Measurements from ENCODE around the gene SHCBP1.
"Not testable (repeated sequence)": the region's sequence is repeated elsewhere in the genome, so short reads cannot be mapped to it uniquely, and the experiment has no call there.

SHCBP1 gene

DNA sequence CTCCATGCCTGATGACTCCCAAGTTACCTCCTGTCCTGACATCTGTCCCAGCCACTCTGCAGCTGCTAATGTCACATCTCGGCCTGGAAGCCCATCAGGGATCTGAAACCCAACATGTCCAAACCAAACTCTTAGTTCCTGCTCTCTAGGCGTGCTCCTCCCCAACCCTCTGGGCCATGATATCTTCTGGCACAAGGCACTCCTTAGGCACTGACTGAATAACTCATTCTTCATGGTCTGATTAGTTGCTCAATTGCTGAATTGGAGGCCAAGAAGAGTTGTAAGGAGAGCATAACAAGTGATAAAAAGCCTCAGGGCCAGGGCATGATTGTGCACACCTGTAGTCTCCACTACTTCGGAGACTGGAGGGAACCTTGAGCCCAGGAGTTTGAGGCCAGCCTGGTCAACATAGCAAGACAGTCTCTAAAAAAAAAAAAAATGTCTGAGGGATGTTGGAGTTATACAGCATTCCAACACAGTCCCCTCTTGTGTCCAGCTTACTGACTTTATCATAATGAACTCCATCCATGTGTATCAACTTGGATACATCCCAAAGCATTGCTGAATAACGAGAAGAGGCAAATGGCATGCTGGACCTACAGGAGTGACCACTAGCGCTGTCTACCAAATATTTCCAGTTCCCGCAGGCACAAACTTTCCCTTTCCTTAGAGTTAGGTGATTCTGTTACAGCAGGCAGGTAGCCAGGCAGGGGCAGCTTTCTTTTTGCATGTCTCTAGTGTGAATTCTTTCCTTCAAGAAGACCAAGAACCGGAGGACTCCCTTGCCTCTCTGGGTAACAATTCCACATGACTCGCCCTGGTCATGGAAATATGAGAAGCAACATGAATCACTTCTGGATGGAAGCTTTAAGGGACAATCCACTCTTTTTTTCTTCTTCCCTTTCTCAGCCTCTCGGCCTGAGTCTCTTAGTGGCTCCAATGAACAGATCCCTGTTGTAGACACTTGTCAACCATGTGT is 18.1 kb upstream of the SHCBP1 start:
- DNase-seq (ENCODE audit: insufficient read length, low spot score) (no peak), FAIRE-seq (no peak)
- TF ChIP-seq TAF1 (IDR thresholded peaks at IDR 0.05; ENCODE audit: low read depth, low read length) (no peak), POLR2A (IDR thresholded peaks at IDR 0.05; ENCODE audit: low read depth, low read length) (no peak), POU2F2 (IDR thresholded peaks at IDR 0.05; ENCODE audit: low read depth, low read length) (no peak), PAX5 (IDR thresholded peaks at IDR 0.05; ENCODE audit: insufficient read depth, low read length, severe bottlenecking) (no peak), SPI1 (IDR thresholded peaks at IDR 0.05; ENCODE audit: low read depth, low read length) (no peak), POLR2AphosphoS5 (IDR thresholded peaks at IDR 0.05; ENCODE audit: low read depth, low read length) (no peak)

DNA sequence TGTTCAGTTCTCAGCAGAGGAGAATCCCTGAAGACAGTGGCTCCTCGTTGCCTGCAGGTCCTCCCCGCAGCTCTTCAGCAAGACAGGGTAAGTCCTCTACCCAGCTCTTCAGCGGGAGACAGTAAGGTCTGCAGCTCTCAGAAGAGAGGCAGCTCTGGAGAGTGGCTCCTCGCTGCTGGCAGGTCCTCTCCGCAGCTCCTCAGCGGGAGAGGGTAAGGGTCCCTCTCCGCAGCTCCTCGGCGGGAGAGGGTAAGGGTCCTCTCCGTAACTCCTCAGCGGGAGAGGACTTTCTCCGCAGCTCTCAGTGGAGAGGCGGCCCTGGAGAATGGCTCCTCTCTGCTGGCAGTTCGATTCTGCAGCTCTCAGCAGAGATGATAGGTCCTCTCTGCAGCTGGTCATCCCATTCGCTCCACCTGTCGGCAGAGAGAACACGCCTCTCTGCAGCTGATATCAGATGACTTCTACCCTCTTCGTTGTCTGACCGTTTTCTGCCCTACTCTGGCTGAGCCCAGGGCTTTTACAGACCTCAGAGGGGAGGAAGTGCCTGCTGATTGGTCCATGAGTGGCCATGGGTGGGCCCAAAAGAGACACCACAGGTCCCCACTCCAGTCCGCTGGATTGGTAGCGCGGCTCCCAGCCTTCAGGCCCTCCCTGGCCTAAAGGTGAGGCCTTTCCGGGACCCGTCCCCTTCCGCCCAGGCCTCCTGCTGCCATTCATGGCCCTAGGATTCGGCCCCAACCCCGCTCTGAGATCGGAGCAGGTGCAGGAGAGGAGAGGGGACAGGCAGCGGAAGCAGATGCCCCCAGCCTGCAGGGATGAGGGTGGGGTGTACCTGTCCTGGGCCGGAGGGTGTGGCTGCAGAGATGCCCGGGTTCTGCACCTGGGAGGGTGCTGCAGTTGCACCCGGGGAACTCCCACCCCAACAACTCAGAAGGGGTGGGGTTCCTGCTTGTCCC is 11.9 kb upstream of the SHCBP1 start:
- DNase-seq (ENCODE audit: insufficient read length, low spot score) (no peak), FAIRE-seq (no peak)
- TF ChIP-seq TAF1 (IDR thresholded peaks at IDR 0.05; ENCODE audit: low read depth, low read length) = no peak
- TF ChIP-seq PAX5 (IDR thresholded peaks at IDR 0.05; ENCODE audit: insufficient read depth, low read length, severe bottlenecking) = no peak
- TF ChIP-seq POLR2AphosphoS5 (IDR thresholded peaks at IDR 0.05; ENCODE audit: low read depth, low read length) = no peak
- TF ChIP-seq POLR2A (IDR thresholded peaks at IDR 0.05; ENCODE audit: low read depth, low read length) = no peak
- no peak for TF ChIP-seq SPI1 (IDR thresholded peaks at IDR 0.05; ENCODE audit: low read depth, low read length)
- TF ChIP-seq POU2F2 (IDR thresholded peaks at IDR 0.05; ENCODE audit: low read depth, low read length) = no peak

GRCh38 chr16:46629331-46630219 is 8.4 kb upstream of the SHCBP1 start:
- FAIRE-seq = no peak

GRCh38 chr16:46627746-46628145 is 6.6 kb upstream of the SHCBP1 start:
- DNase-seq (ENCODE audit: insufficient read length, low spot score) (no peak), FAIRE-seq (no peak)
- TF ChIP-seq POLR2AphosphoS5 (IDR thresholded peaks at IDR 0.05; ENCODE audit: low read depth, low read length) (no peak), PAX5 (IDR thresholded peaks at IDR 0.05; ENCODE audit: insufficient read depth, low read length, severe bottlenecking) (no peak), SPI1 (IDR thresholded peaks at IDR 0.05; ENCODE audit: low read depth, low read length) (no peak), POU2F2 (IDR thresholded peaks at IDR 0.05; ENCODE audit: low read depth, low read length) (no peak), POLR2A (IDR thresholded peaks at IDR 0.05; ENCODE audit: low read depth, low read length) (no peak), TAF1 (IDR thresholded peaks at IDR 0.05; ENCODE audit: low read depth, low read length) (no peak)

More at GRCh38 chr16:46629331-46630219, 8.4 kb upstream of the SHCBP1 start:
- no peak for TF ChIP-seq PAX5 (IDR thresholded peaks at IDR 0.05; ENCODE audit: insufficient read depth, low read length, severe bottlenecking)
- no peak for TF ChIP-seq TAF1 (IDR thresholded peaks at IDR 0.05; ENCODE audit: low read depth, low read length)
- no peak for TF ChIP-seq SPI1 (IDR thresholded peaks at IDR 0.05; ENCODE audit: low read depth, low read length)
- TF ChIP-seq POU2F2 (IDR thresholded peaks at IDR 0.05; ENCODE audit: low read depth, low read length) = no peak
- no peak for TF ChIP-seq POLR2AphosphoS5 (IDR thresholded peaks at IDR 0.05; ENCODE audit: low read depth, low read length)
- TF ChIP-seq POLR2A (IDR thresholded peaks at IDR 0.05; ENCODE audit: low read depth, low read length) = no peak
- no peak for DNase-seq (ENCODE audit: insufficient read length, low spot score)

DNA sequence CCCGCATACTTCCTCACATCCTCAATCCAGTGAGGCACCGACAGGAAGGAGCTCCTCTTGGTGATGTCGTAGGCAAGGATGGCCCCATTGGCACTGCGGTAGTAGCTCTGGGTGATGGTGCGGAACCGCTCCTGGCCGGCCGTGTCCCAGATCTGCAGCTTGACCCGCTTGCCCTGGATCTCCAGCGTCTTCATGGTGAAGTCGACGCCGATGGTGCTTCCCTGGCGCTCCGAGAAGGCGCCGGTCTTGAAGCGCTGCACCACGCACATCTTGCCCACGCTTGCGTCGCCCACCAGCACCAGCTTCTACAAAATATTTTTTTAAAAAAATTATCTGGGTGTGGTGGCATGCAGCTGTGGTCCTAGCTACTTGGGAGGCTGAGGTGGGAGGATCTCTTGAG is 5.5 kb upstream of the SHCBP1 start:
- FAIRE-seq = not testable (repeated sequence)

DNA sequence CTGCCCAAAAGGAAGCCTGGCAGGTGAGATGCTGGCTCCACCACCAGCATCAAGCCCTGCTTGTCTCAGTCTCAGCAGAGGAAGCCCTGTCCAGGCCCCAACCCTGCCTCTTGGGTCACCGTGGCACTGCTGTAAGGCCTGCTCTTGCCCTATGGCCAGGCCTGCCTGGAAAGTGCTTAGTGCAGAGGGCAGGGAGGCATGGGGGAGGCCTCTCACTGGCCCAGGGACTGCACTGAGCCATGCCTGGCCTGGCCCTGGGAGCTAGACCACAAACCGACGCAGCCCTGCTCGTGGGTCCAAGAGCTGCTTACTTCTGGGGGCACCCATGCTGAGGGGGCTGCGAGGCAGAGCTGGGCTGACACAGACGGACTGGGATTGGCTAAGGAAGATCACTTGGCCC is 3.7 kb upstream of the SHCBP1 start:
- not testable (repeated sequence) for FAIRE-seq; DNase-seq (ENCODE audit: insufficient read length, low spot score)

More for the DNA sequence above, 5.5 kb upstream of the SHCBP1 start:
- DNase-seq (ENCODE audit: insufficient read length, low spot score) = not testable (repeated sequence)

- FAIRE-seq; DNase-seq (ENCODE audit: insufficient read length, low spot score): not testable (repeated sequence)
Measured at GRCh38 chr16:46623707-46624106, 2.5 kb upstream of the SHCBP1 start.

GRCh38 chr16:46623246-46623645 is 2.1 kb upstream of the SHCBP1 start:
- not testable (repeated sequence) for DNase-seq (ENCODE audit: insufficient read length, low spot score)
- FAIRE-seq = peak; percentile 87

- DNase-seq (ENCODE audit: insufficient read length, low spot score) (no peak), FAIRE-seq (no peak)
- TF ChIP-seq SPI1 (IDR thresholded peaks at IDR 0.05; ENCODE audit: low read depth, low read length) = no peak
- no peak for TF ChIP-seq TAF1 (IDR thresholded peaks at IDR 0.05; ENCODE audit: low read depth, low read length)
- no peak for TF ChIP-seq POLR2A (IDR thresholded peaks at IDR 0.05; ENCODE audit: low read depth, low read length)
- TF ChIP-seq PAX5 (IDR thresholded peaks at IDR 0.05; ENCODE audit: insufficient read depth, low read length, severe bottlenecking) = no peak
- no peak for TF ChIP-seq POLR2AphosphoS5 (IDR thresholded peaks at IDR 0.05; ENCODE audit: low read depth, low read length)
- no peak for TF ChIP-seq POU2F2 (IDR thresholded peaks at IDR 0.05; ENCODE audit: low read depth, low read length)
Measured at GRCh38 chr16:46621934-46622676, 926 bp upstream of the SHCBP1 start.

Data from GM12891 (cell line).